Limb (tissue), 2 donors: ENCODE measurements around the gene ROR2.
"Not testable (repeated sequence)": the region's sequence is repeated elsewhere in the genome, so short reads cannot be mapped to it uniquely, and the experiment has no call there.

ENCODE experiments used
- DNase-seq, 2 donors: peaks; one replicate each; pipeline ENCODE4 v3.0.0-alpha.2; 2016; ENCODE audit errors: extremely low spot score in 2 of 2

ROR2 gene

DNA sequence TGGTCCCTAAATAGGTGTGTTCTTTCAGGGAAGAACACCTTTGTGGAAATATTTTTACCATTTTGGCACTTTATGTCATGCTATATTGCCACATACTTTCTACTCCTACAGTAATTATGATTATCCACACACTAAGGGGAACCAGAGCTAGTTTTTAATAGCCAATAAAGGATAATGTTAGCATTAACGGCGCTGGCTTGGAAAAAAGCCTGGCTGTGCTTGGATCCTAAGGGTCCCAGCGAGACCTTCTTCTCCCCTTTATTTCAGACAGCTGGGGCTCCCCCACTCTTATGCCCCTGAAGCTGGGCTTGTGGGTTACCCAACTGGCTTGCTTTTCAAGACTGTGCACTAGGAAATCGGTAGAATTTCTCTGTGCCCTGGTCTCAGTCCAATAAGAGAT is 367.8 kb downstream of the ROR2 start:
- no peak for DNase-seq

DNA sequence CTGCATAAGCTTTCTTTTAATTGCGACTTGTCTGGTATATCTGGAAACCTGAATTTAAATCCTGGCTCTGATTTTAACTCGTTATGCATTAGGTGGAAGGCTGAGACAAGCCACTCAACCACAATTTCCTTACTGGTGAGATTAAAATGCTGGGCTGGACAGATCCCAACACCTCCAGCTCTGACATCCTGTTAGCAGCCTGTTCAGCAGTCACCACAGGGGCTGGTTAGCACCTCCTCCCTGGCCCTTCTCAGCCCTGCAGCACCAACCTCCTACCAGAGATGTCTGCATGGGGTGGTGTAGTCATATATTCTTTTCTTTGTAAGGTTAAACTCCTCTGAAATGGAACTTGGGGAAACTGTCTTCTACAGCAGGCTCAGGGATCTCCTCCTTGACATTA is 369.9 kb downstream of the ROR2 start:
- no peak for DNase-seq

DNA sequence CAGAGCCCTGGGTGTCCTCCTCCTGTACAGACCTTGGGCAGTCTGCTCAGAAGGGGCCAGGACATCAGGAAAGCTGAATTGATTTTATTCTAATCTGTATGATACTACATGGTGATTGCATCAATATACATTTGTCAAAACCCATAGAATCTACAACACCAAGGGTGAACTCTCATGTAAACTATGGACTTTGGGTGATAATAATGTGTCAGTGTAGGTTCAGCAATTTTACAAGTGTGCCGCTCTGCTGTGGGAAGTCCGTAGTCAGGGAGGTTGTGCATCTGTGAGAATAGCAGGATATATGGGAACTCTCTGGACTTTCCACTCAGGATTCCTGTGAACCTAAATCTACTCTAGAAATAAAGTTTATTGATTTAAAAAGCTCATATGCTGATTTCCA is 371.1 kb downstream of the ROR2 start:
- no peak for DNase-seq

DNA sequence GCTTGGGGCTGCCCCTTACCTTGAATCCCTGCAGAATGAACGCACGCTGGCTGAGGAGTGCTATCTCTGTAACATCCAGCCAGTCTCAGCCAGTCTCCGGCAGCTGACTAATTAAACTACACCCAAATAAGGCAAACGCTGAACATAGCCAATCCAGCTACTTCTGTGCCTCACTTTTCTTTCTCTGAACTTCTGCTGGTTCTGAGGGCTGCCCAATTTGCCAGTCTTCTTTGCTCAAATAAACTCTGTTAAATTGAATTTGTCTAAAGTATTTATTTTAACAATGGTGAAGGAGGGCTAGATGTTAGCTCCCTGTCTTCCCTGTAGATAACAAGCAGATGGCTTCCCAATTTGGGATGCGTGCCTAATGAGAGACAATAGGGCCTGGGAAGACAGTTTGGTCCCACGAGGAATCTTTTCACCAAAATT is 372.4 kb downstream of the ROR2 start:
- no peak for DNase-seq

DNA sequence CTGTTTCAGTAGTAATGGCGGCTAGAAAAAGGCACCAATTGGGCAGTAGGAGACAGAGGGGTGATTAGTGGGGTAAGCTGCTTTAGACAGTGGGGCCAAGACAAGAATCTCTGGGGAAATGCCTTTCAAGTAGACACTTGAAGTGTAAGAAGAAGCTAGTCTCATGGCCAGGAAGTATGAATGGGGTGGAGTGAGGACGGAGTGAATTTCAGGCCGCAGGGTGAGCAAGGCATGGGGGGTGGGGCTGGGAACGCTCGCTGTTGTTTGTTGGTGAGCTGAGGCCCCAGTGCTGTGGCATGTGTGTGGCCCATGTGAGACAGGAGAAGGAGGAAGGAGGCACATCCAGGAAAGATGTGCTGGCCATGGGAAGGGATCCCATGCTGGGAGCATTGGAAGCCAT is 377.2 kb downstream of the ROR2 start:
- no peak for DNase-seq

DNA sequence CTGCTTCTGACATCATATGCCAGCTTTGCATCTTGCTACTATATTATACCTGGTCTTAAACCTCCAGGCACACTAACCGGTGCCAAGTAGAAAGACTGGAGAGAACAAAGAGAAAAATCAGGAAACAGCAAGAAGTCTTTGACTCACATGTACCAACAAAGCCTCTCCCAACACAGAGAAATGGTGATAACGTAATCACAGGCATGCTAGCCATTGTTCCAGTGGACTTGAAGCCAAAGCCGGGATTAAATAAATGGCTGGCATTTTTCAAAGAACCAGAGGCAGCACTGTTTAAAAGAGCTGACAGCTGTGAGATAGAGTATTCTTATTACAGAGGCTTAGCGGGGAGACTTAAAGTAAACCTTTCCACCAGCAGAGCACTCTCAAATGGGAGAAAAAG is 378.0 kb downstream of the ROR2 start:
- DNase-seq: peak in 1 of 2 donors; percentile 17

- no peak for DNase-seq
Measured at GRCh38 chr9:91571036-91571435, 379.0 kb downstream of the ROR2 start.

DNA sequence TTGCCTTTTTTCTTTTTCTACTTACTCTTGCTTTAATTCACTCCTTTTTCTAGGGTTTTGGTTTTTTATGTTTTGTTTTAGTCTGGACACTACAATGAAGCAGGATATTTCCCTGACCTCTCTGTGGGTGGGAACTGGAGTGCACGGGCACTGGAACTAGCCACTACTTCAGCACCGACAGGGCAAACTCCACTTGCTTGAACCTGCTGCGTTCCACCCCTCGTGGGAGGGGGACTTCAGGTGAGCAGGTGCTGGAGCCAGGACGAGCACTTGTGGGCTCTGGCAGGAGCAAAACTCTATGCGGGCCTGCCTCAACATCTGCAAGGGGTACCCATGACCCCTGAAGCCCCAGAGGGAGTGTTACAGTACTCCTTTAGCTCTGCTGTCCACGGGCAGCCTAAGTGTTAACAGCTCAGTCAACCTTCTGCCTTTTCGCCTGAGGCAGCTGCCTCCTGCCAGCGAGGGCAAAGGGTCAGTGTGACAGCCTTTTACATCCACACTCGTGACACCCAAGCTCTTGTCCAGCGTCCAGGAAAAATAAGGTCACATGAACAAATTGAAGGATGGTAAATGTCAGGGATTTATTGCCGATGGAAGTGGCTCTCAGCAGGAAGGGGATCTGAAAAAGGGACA is 382.3 kb downstream of the ROR2 start:
- no peak for DNase-seq

DNA sequence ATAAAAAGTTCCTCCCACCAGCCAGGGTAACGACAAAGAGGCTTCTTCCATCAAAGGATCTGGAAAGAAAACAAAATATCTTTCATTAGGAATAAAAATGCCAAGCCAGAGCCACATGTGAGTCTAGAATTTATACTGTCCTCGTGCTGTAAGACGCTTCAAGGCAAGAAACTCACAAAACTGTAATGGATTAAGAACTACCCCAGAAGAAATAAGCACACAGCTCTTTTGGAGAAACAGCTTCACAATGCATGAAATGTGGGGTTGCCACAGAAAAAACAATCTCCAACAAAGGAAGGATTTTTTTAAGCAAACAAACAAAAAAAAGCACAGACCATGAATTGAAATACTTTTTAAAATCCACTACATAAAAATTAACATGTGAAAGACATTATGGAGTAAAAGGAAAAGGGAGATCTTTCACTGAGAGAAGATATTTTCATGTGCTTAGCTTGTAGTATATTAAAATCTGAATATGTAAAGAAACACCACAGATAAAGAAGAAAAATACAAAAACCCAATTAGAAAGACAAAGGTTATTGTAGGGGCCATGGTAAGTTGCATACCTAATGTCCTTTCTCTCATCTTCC is 385.9 kb downstream of the ROR2 start:
- DNase-seq: no peak

DNA sequence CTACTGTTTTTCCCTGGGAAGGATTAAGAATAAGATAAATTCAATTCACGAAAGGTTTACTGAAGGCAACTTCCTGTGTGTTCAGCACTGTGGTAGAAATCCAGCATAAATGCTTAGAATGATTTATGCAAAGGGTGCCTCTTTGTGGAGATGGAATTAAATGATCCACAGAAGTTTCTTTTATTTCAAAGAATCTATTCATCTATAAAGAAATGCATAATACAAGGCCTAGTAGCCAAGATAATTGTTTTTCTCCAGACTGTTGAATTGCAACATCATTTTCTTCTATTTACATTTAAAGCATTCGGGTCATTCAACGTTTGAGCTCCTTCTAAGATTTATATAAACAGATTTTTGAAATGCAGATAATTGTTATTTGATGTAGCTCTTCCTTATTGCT is 387.6 kb downstream of the ROR2 start:
- no peak for DNase-seq

DNA sequence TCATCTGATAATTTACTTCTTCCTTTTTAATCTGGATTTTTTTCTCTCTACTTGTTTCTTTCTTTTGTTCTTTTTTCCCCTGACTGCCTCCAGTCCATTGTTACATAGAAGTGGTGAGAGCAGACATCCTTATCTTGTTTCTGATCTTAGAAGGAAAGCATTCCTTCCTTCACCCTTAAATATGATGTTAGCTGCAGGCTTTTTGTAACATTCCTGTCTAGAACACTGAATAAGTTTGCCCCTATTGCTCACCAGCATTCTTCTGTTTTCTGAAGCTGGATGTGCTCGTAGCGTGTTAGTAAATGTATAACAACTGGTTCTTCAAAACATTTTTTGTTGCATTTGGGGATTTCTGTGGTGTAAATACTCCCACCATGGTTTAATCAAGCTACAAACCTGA is 389.7 kb downstream of the ROR2 start:
- DNase-seq: no peak

- DNase-seq: no peak
Measured at GRCh38 chr9:91558879-91559278, 391.1 kb downstream of the ROR2 start.

DNA sequence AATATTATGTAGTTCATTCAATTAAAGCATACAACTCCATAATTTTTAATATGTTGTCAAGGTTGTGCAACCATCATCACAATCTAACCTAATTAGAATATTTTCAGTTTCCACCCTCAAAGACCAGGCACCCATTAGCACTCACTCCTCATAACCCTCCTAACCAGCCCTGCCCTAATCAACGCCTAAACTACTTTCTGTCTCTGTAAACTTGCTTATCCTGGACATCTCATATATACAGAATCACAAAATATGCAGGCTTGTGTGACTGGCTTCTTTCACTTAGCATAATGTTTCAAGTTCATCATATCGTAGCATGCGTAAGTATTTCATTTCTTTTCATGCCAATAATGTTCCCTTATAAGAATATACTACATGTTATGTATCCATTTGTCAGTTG is 391.6 kb downstream of the ROR2 start:
- DNase-seq: no peak

DNA sequence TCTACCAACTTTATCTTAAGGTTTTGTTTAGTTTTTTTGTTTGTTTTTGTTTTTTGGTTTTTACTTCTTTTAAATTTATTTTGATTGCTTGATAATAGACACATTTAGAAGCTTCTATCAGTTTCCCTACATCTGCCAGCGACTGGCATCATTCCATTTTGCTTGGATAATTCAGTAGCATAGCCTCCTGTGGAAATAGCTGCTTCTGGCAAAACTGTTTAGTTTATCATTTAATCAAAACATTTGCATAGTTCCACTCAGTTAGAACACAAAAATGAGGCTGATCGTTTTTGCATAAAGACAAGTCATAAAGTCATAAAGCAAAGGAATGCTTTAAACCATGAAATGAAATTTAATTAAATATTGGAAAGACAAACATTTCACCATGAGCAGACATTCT is 392.7 kb downstream of the ROR2 start:
- no peak for DNase-seq

DNA sequence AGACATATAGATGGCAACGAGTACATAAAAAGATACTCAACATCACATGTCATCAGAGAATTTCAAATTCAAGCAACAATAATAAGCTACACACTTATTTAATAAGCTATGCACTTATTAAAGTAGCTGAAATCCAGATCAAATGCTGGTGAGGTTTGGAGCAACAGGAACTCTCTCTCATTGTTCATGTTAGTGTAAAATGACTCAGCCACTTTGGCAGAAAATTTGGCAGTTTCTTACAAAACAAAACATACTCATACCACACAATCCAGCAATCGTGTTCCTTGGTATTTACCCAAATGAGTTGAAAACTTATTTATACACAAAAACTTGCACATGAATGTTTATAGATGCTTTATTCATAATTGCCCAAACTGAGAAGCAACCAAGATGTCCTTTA is 394.9 kb downstream of the ROR2 start:
- DNase-seq: no peak

- DNase-seq: no peak
Measured at GRCh38 chr9:91549177-91549576, 400.9 kb downstream of the ROR2 start.

DNA sequence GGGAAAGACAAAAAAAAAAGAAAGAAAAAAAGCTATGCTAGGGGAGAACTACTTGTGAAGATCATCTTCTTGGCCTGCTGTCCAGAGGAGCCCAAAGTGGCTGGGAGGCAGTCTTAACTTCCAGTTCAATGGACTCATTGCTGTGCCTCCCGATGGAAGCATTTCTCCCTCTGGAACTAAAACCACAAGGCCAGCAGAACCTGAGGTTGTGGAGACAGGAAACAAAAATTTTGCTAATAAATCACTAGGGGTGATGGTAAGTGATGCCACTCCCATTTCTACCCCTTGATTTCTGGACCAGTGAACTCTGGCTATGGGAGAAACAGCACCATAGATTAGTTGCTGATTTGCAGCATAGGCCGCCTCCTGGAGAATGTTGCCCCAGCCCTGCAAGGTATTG is 402.9 kb downstream of the ROR2 start:
- no peak for DNase-seq

- DNase-seq: no peak
Measured at GRCh38 chr9:91546574-91546973, 403.5 kb downstream of the ROR2 start.

DNA sequence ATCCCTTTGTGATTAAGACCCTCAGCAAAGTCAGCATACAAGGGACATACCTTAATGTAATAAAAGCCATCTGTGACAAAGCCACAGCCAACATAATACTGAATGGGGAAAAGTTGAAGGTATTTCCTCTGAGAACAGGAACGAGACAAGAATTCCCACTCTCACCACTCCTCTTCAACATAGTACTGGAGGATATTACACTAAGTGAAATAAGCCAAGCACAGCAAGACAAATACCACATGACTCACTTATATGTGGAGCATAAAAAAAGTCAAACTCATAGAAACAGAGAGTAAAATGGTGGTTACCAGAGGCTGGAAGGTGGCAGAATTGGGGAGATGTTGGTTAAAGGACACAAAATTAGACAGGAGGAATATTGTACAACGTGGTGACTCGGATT is 408.3 kb downstream of the ROR2 start:
- DNase-seq: no peak

DNA sequence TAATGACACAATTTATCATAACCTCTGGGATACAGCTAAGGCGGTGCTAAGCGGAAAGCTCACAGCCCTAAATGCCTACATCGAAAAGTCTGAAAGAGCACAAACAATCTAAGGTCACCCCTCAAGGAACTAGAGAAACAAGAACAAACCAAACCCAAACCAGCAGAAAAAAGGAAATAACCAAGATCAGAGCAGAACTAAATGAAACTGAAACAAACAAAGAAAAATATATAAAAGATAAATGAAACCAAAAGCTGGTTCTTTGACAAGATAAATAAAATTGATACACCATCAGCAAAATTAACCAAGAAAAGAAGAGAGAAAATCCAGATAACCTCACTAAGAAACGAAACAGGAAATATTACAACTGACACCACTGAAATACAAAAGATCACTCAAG is 409.5 kb downstream of the ROR2 start:
- DNase-seq: not testable (repeated sequence)

- no peak for DNase-seq
Measured at GRCh38 chr9:91536211-91536691, 413.8 kb downstream of the ROR2 start.

GRCh38 chr9:91534374-91534773 is 415.7 kb downstream of the ROR2 start:
- no peak for DNase-seq

GRCh38 chr9:91533382-91533781 is 416.6 kb downstream of the ROR2 start:
- no peak for DNase-seq

GRCh38 chr9:91532325-91532724 is 417.7 kb downstream of the ROR2 start:
- no peak for DNase-seq
